ENCODE measurements around the gene ZNF223.

Gene ZNF223

GRCh38 chr19:44072543-44073401, 20.9 kb downstream of the ZNF223 start:
- no peak for DNase-seq

DNA sequence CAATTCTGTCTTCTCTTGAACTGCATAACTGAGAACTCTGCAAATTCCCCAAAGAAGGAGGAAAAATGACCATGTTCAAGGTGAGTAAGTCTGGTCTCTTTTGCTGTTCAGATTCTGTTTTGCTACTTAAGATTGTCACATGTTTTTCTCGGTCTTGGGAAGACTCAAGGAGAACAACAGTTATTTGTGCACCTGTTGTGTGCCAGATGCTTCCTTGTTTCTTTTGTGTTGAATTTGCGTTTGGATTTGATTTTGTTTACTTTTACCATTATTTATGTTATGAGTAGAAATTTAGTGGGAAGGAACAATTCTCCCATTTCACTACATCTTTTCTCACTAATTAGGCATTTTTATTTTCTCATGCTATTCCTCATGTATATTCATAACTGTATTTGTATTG, 24.5 kb downstream of the ZNF223 start:
- DNase-seq: no peak

- no peak for DNase-seq
These were observed 40.3 kb downstream of the ZNF223 start for GRCh38 chr19:44092108-44092507.

DNA sequence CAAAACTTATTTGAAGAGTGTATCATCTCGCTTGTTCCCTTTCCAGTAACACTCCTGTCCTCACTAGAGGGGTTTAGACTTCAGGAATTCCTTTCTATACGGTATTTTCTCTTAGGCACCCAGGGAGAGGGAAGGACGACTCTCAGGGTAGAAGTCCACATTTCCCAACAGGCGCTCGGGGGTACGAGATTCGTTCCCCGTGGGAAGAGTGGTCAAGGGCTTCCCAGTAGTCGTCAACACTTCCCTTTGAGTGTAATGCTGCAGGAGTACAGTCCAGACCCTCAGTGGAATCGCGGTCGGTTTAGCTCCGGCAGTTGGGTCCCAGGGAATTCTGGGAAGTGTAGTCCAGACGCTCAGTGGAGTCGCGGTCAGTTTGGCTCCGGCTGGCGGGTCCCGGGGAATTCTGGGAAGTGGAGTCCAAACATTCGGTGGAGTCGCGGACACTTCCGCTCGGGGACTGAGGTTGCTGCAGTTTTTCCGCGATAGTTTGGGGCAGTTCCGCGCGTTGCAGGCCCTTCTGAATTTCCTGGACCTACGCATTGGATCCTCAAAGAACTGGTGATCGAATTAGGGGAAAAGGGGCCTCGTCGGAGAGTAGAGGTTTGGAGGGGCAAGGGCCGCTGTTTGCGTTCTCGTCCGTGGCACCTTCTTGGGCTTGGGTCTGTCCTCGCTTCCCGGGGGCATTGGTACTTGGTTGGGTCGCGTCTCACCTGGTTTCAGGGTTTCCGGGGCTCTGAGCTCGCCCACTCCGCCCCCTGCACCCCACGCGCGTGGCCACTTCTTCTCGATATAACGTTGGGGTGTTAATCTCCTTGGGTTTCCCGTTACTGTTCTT, 42.3 kb downstream of the ZNF223 start, which contains the start of gene ZNF224:
Gene ZNF224, plus strand, starts transcription at position 431 of the 835 bp plus-strand sequence. CDS start 3,513 bp downstream, outside the sequence.
- peak; percentile 93 for DNase-seq

- DNase-seq: no peak
These were observed 55.9 kb downstream of the ZNF223 start for GRCh38 chr19:44107751-44108150.

DNA sequence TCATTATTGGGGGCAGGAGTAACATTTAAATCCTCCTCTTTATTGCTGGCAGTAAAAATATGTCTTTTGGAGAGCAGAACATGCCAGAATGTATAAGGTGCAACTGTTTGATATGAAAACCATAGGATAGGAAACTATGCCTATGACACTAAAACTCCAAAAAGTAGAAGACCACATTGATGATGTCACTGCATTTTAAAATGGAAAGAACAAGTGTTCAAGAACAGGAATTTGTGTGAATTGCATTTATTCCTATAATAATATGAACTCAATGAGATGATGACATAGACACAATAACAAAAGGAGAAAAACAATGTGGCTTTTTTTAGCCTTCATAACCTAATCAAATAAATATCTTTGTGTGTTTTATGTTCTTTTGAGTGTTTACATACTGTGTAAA, 57.6 kb downstream of the ZNF223 start:
- no peak for DNase-seq

DNA sequence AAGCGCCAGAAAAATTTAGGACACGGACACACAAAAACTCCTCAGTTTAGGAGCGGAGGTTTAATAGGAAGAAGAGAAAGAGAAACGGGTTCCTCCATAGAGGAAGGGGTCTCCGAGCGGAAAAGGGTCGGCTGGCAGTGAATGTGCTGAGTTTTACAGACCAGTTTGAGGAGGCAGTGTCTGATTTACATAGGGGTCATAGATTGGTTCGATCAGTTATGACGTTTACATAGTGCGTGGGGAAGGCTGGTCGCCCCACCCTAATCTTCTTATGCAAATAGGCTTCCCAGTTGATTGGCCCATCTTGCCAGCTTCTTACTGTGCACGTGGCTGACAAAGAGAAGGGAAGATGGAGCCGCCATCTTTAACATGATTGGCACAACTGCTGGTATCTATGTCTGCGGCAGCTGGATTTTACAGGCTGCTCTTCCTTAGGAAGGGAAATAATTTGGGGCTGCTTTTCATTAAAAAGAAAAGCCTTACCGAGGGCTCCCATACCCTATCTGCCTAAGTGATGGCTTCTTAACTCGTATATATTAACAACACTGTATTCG, 60.2 kb downstream of the ZNF223 start:
- DNase-seq: peak; percentile 82

GRCh38 chr19:44112802-44113137, 60.9 kb downstream of the ZNF223 start:
- no peak for DNase-seq

DNA sequence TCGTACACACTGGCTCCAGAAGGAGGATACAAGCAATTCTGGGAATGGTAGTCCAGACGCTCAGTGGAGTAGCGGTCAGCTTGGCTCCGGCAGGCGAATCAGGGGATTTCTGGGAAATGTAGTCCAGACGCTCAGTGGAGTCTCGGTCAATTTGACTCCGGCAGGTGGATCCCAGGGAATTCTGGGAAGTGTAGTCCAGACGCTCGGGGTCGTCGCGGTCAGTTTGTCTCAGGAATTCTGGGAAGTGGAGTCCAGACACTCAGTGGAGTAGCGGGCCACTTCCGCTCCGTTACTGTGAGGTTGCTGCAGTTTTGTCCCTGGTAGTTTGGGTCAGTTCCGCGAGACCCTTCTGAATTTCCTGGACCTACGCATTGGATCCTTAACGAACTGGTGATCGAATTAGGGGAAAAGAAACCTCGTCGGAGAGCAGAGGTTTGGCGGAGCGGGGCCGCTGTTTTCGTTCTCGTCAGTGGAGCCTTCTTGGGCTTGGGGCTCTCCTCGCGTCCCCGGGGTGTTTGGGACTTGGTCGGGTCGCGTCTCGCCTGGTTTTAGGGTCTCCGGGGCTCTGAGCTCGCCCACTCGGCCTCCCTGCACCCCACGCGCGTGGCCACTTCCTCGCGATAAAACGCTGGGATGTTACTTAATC, 61.4 kb downstream of the ZNF223 start, which contains the start of gene ZNF225:
Gene ZNF225, plus strand, starts transcription at position 262 of the 646 bp plus-strand sequence. CDS start 2,429 bp downstream, outside the sequence.
- DNase-seq: peak; percentile 99

- no peak for DNase-seq
These were observed 62.1 kb downstream of the ZNF223 start for GRCh38 chr19:44113784-44114390.

All from fibroblast of upper back skin (primary cell).